ENCODE measurements around the gene RNH1. TPM values are rescaled to one million over a fixed set of nuclear protein-coding genes. Genes with fewer than 3 reads are reported as not detected.

The RNH1 gene
- total RNA-seq, 1 experiment from 2014 or later: 103 TPM

DNA sequence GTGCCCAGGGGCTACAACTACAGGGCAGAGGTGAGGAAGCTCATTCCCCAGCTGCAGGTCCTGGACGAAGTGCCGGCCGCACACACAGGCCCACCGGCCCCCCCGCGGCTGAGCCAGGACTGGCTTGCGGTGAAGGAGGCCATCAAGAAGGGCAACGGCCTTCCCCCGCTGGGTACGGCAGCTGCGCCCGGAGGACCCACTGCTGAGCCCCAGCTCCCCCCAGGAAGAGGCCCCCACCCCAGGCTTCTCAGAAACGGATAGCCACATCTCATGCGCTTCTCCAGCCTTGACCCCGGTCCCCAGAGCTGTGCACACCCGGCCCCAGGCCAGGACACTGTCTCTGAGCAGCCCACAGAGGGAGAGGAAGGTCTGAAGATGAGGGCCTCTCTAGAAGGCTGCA, 44.1 kb upstream of the RNH1 start:
- no peak overlapping the region for H3K4me3 Mint-ChIP-seq (ENCODE audit: low read depth, unreplicated experiment)
- peaks cover 16% of the 10 kb centered on the region for H3K36me3 Mint-ChIP-seq (ENCODE audit: insufficient read depth, unreplicated experiment)
- intact Hi-C loops (cut with micrococcal nuclease; ENCODE audit: unreplicated experiment): loop anchor here (10.0 kb wide), 1 partner anchor 174 kb away; no protein-coding TSS in a partner anchor
- no peak for TF ChIP-seq CTCF (IDR thresholded peaks at IDR 0.05; ENCODE audit: unreplicated experiment)
- no peaks in the 10 kb centered on the region for H3K27me3 Mint-ChIP-seq (ENCODE audit: unreplicated experiment)
- BruUV-seq (replicated peaks): no TSS peak
- H3K27ac Mint-ChIP-seq (ENCODE audit: unreplicated experiment): no peak overlapping the region
- no peaks in the 10 kb centered on the region for H3K4me1 Mint-ChIP-seq (ENCODE audit: low read depth, unreplicated experiment)
- CTCF ChIA-PET: interaction anchor here (0.7 kb wide), 1 partner anchor 15 kb away, joined by 5 read pairs; no protein-coding TSS in a partner anchor
- DNase-seq: no peak
- H3K9me3 Mint-ChIP-seq (ENCODE audit: low read depth, unreplicated experiment): no peaks in the 10 kb centered on the region

DNA sequence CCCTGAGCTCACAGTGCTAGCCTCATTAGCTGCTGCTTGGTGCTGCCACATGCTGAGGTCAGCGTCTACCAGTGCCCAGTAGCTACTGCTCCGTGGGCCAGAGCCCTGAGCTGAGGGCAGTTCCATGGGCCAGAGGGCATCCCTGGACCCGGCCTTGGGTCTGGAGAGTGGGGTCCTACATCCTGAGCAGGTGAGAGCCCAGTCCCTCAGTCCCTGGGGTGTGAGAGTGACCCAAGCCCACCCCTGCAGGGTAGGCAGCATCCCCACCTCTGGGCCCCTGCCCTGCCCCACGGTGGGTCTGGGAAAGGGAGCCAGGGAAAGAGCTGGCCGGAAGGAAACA, 43.7 kb upstream of the RNH1 start:
- Mint-ChIP-seq H3K4me1 (ENCODE audit: low read depth, unreplicated experiment) (no peaks in the 10 kb centered on the region), H3K4me3 (ENCODE audit: low read depth, unreplicated experiment) (no peak overlapping the region), H3K36me3 (ENCODE audit: insufficient read depth, unreplicated experiment) (peaks cover 12% of the 10 kb centered on the region), H3K9me3 (ENCODE audit: low read depth, unreplicated experiment) (no peaks in the 10 kb centered on the region), H3K27me3 (ENCODE audit: unreplicated experiment) (no peaks in the 10 kb centered on the region), H3K27ac (ENCODE audit: unreplicated experiment) (no peak overlapping the region)
- CTCF ChIA-PET: interaction anchor here (0.7 kb wide), 1 partner anchor 15 kb away, joined by 5 read pairs; no protein-coding TSS in a partner anchor
- BruUV-seq (replicated peaks): no TSS peak
- no peak for TF ChIP-seq CTCF (IDR thresholded peaks at IDR 0.05; ENCODE audit: unreplicated experiment)
- no peak for DNase-seq
- intact Hi-C loops (cut with micrococcal nuclease; ENCODE audit: unreplicated experiment): loop anchor here (10.0 kb wide), 1 partner anchor 174 kb away; no protein-coding TSS in a partner anchor

GRCh38 chr11:550021-550745, 43.1 kb upstream of the RNH1 start:
- no peaks in the 10 kb centered on the region for H3K4me1 Mint-ChIP-seq (ENCODE audit: low read depth, unreplicated experiment)
- H3K27ac Mint-ChIP-seq (ENCODE audit: unreplicated experiment): no peak overlapping the region
- no peaks in the 10 kb centered on the region for H3K9me3 Mint-ChIP-seq (ENCODE audit: low read depth, unreplicated experiment)
- no TSS peak for BruUV-seq (replicated peaks)
- H3K27me3 Mint-ChIP-seq (ENCODE audit: unreplicated experiment): no peaks in the 10 kb centered on the region
- no peak for DNase-seq
- TF ChIP-seq CTCF (IDR thresholded peaks at IDR 0.05; ENCODE audit: unreplicated experiment): no peak
- H3K4me3 Mint-ChIP-seq (ENCODE audit: low read depth, unreplicated experiment): no peak overlapping the region
- intact Hi-C loops (cut with micrococcal nuclease; ENCODE audit: unreplicated experiment): loop anchor here (10.0 kb wide), 1 partner anchor 175 kb away; no protein-coding TSS in a partner anchor
- CTCF ChIA-PET: no interaction called here
- H3K36me3 Mint-ChIP-seq (ENCODE audit: insufficient read depth, unreplicated experiment): peaks cover 10% of the 10 kb centered on the region

DNA sequence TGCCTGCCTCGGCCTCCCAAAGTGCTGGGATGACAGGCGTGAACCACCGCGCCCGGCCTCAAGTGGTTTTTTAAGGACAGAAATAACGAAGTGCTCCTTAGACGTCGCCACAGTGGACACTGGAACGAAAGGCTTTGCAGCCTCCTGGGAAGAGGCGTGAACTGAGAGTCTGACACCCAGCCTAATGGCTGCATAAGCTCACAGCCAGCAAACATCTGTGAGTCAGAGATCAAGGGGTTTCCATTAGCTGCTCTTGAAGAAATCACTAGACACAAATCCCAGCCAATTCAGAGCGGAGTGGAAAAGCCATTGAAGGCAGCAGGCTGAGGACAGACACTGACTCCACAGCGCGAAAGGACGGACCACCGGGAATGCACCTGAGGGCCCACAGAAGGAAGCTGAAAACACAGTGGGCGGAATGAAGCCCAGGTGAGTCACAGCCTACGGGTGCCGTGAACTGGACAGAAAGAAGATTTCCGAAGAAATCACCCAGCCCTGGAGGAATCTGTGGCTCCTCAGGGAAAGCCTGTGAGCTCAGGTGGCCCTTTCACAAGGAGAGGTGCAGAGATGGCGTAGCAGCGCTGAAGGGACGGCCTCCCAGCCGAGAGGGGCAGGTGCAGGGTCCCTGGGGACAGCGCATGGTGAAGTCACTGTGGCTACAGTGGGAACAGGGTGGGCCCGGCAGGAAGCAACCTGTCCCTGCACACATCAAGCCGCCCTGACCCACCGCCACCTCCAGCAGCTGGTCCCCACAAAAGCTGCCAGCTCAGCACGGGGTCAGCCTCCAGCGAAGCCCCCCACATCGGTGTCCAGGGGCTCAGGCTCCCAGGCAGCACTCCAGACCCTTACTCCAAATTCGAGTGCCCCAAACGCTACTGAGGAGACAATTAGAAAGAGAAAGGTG, 41.9 kb upstream of the RNH1 start:
- H3K27ac Mint-ChIP-seq (ENCODE audit: unreplicated experiment): no peak overlapping the region
- H3K36me3 Mint-ChIP-seq (ENCODE audit: insufficient read depth, unreplicated experiment): peaks cover 10% of the 10 kb centered on the region
- H3K9me3 Mint-ChIP-seq (ENCODE audit: low read depth, unreplicated experiment): no peaks in the 10 kb centered on the region
- no peak overlapping the region for H3K4me3 Mint-ChIP-seq (ENCODE audit: low read depth, unreplicated experiment)
- BruUV-seq (replicated peaks): no TSS peak
- DNase-seq: no peak
- H3K27me3 Mint-ChIP-seq (ENCODE audit: unreplicated experiment): no peaks in the 10 kb centered on the region
- no peak for TF ChIP-seq CTCF (IDR thresholded peaks at IDR 0.05; ENCODE audit: unreplicated experiment)
- H3K4me1 Mint-ChIP-seq (ENCODE audit: low read depth, unreplicated experiment): no peaks in the 10 kb centered on the region
- CTCF ChIA-PET: no interaction called here
- intact Hi-C loops (cut with micrococcal nuclease; ENCODE audit: unreplicated experiment): no loop called here
